ENCODE results near the gene MET. TPM values are rescaled to one million over a fixed set of nuclear protein-coding genes. Genes with fewer than 3 reads are reported as not detected.

The MET gene
- total and polyA plus RNA-seq, 4 donors: 10.2 to 41.9 (median 25.4) TPM

DNA sequence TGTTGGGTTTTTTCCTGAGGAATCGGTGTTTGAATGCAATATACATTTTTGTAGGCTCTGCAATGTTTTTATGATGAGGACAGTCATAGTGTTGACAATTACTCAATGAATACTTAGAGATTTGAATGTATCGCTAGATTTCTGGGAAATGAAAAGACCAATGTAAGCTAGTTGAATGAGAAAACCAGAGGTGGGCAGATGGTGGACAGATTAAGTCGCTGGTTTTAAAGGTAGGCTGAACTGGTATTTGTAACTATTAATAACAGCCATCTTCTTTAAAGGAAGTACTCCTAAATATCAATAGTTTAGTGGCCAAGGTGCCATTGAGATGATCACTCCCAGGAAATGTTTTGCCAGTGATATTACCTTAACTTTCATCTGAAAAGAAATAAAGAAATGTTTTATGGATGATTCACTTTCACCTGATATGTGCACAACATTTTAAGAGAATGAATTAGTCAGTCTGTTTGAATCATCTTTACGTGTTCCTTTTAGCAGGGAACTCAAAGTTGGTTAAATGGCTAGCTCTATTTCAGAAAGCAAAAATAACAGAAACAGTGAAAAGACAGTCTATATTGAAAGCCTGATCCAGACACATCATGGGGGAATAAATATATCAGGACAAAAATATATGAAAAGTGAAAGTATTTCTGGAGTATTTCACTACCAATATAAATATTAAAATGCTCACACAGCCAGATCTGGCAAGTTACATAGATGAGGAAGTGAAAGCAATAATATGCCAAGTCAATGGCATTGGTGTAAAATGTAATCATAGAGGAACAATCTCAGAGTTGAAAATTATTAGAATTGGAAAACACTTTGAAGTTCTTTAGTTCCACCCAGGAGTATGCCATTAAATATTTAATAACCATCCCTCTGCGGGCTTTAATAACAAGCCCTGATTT is 20.7 kb downstream of the MET start:
- WGBS: 94% methylated on average over 5 of the region's 5 CpGs
- Histone ChIP-seq H3K4me3 (ENCODE audit: low read depth in 1 of 3, low read length in 3 of 3) (no peak overlapping the region), H3K27me3 (ENCODE audit: control insufficient read depth in 4 of 4, insufficient read depth in 4 of 4, low read length in 3 of 4) (no peaks in the 10 kb centered on the region), H3K9me3 (ENCODE audit: control insufficient read depth in 4 of 4, low read length in 3 of 4) (no peaks in the 10 kb centered on the region), H3K4me1 (ENCODE audit: control insufficient read depth in 4 of 4, insufficient read depth in 4 of 4, low read length in 3 of 4) (peaks cover 3 to 10% (median 8%) of the 10 kb centered on the region in 4 donors), H3K36me3 (ENCODE audit: control insufficient read depth in 4 of 4, insufficient read depth in 3 of 4, low read depth in 1 of 4, low read length in 3 of 4) (peaks cover 0 to 8% (median 0%) of the 10 kb centered on the region in 4 donors), H3K9ac (ENCODE audit: low read depth in 1 of 2, low read length in 2 of 2) (no peak overlapping the region), H3K27ac (ENCODE audit: low read depth in 1 of 2, low read length in 2 of 2) (peak overlapping the region in 1 of 2 donors; percentile 16)
- no peak for TF ChIP-seq RXRA (IDR thresholded peaks at IDR 0.05)
- no peak for TF ChIP-seq YY1 (IDR thresholded peaks at IDR 0.05)
- TF ChIP-seq HNF4G (IDR thresholded peaks at IDR 0.05): no peak
- TF ChIP-seq ZBTB33 (IDR thresholded peaks at IDR 0.05): no peak
- TF ChIP-seq HNF4A (conservative IDR thresholded peaks at IDR 0.05): no peak
- no peak for TF ChIP-seq FOXA1 (IDR thresholded peaks at IDR 0.05)
- no peak for TF ChIP-seq NR2F2 (IDR thresholded peaks at IDR 0.05)
- TF ChIP-seq GABPA (IDR thresholded peaks at IDR 0.05 in 1 of 2, conservative IDR thresholded peaks at IDR 0.05 in 1 of 2): no peak
- DNase-seq (ENCODE audit: low spot score): no peak

GRCh38 chr7:116696707-116697106 is 24.7 kb downstream of the MET start:
- Histone ChIP-seq H3K27me3 (ENCODE audit: control insufficient read depth in 4 of 4, insufficient read depth in 4 of 4, low read length in 3 of 4) (no peaks in the 10 kb centered on the region), H3K4me3 (ENCODE audit: low read depth in 1 of 3, low read length in 3 of 3) (no peak overlapping the region), H3K9me3 (ENCODE audit: control insufficient read depth in 4 of 4, low read length in 3 of 4) (no peaks in the 10 kb centered on the region), H3K9ac (ENCODE audit: low read depth in 1 of 2, low read length in 2 of 2) (no peak overlapping the region), H3K4me1 (ENCODE audit: control insufficient read depth in 4 of 4, insufficient read depth in 4 of 4, low read length in 3 of 4) (peaks cover 0 to 3% (median 0%) of the 10 kb centered on the region in 4 donors), H3K36me3 (ENCODE audit: control insufficient read depth in 4 of 4, insufficient read depth in 3 of 4, low read depth in 1 of 4, low read length in 3 of 4) (peaks cover 0 to 16% (median 5%) of the 10 kb centered on the region in 4 donors), H3K27ac (ENCODE audit: low read depth in 1 of 2, low read length in 2 of 2) (no peak overlapping the region)
- 56% methylated on average over 5 of the region's 5 CpGs for WGBS
- TF ChIP-seq ATF3 (IDR thresholded peaks at IDR 0.05) (no peak), NR2F2 (IDR thresholded peaks at IDR 0.05) (no peak), JUND (IDR thresholded peaks at IDR 0.05) (no peak), TAF1 (conservative IDR thresholded peaks at IDR 0.05) (no peak), ZBTB33 (IDR thresholded peaks at IDR 0.05) (no peak), HNF4A (conservative IDR thresholded peaks at IDR 0.05) (no peak), CTCF (IDR thresholded peaks at IDR 0.05; ENCODE audit: low read depth, low read length, missing input control) (no peak), HNF4G (IDR thresholded peaks at IDR 0.05) (no peak), EGR1 (IDR thresholded peaks at IDR 0.05; ENCODE audit: low read depth in 2 of 2) (no peak), SP1 (IDR thresholded peaks at IDR 0.05) (no peak), FOXA2 (IDR thresholded peaks at IDR 0.05) (no peak), MAX (IDR thresholded peaks at IDR 0.05) (no peak), RAD21 (IDR thresholded peaks at IDR 0.05) (no peak), RXRA (IDR thresholded peaks at IDR 0.05) (no peak), REST (IDR thresholded peaks at IDR 0.05) (no peak), FOXA1 (IDR thresholded peaks at IDR 0.05) (no peak)
- no peak for DNase-seq (ENCODE audit: low spot score)
